Activated T-helper 1 cell treated with anti-CD3 and anti-CD28 coated beads, Interleukin-2, amount 50 U/mL, for 16 hours (primary cell): Measurements from ENCODE around the gene CEBPG.

Experiments used
- DNase-seq, 2 donors: peaks; one replicate each; pipeline ENCODE4 v3.0.0-alpha.2; 2020; ENCODE audit warnings: low read depth in 1 of 2, low spot score in 1 of 2

The CEBPG gene

DNA sequence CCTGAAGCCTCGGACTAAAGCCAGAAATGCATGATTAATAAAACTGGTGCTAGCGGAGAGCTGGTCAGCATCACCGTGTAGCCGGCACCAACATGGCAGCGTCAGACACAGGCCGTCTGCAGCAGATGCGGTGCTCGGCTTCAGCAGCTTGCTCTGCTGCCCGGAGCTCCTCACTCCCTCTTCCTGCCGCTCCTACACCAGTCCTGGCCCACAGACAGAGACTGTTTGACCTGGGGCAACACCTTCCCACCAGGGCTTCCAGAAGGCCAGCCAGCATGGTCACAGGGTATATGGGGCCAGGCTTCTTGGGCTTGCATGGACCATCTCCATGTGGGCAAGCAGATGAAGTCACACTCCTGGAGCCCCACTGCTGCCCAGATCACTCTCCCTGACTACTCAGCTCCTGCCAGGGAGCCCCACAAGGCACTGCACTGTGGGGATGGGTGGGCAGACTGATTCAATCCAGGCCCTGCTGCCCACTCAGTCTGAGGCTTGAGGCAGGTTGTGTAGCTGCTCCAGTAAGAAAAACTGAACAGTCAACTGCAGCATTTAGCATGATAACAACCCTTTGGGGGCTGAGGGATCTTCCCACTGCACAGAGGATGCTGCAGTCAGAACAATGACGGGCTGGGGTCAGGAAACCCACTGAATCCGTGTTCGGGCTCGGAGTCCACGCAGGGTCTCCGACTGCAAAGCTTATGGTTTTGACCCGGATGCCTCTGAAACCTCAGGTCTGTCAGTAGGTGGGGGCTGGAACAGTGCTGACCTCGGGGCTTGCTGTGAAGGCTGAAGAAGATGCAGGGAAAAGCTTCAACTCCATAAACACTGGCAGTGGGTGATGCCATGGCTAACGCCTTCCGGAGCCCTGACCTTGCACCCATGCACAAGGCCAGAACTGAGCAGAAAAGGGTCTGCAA lies 45.6 kb downstream of the CEBPG start:
- no peak for DNase-seq

DNA sequence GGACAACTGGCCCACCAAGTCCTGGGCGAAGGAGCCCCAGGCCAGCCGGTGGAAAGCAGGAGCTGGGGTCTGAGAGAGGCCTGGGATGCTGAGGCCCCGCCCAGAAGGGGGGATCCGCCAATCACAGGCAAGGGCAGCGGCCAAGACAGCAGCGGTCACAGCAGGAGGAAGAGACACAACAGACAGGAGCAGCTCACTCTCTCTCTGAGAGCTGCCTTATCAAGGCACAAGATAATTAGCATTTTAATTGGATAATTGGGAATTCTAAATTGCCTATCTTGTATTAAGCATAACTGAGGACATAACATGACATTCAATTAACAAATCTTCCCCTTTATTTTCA lies 46.2 kb downstream of the CEBPG start:
- no peak for DNase-seq

DNA sequence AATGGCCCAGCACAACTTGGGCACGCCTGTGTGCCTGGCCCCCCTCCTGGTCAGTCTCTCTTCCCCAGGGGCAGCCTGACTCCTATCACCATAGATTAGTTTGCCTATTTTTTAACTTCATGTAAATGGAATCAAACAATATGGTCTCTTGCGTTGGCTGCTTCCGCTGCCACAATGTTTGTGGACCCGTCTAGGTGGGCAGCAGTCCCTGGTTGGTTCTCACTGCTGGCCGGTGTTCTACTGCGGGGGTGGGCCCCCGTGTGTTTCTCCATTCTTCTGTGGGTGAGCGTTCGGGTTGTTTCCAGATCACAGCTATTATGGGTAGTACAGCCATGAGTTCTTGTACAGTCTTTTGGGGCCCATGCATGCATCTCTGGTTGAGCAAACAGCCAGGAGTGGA lies 47.3 kb downstream of the CEBPG start:
- DNase-seq = no peak

DNA sequence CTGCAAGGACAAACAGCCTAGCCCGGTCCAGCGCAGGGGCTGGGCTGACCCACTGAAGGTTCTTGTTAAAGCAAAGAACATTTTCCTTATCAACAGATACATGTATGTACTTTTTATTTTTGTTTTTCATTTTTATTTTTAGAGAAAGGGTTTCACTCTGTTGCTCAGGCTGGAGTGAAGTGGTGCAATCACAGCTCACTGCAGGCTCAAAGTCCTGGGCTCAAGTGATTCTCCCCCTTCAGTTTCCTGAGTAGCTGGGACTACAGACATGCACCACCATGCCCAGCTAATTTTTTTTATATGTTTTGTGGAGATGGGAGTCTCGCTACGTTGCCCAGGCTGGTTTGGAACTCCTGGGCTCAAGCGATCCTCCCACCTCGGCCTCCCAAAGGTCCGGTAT lies 47.9 kb downstream of the CEBPG start:
- DNase-seq = no peak

GRCh38 chr19:33422369-33423180 lies 49.1 kb downstream of the CEBPG start:
- DNase-seq = no peak

GRCh38 chr19:33424181-33424580 lies 50.7 kb downstream of the CEBPG start:
- DNase-seq = no peak

GRCh38 chr19:33426621-33427361 lies 53.3 kb downstream of the CEBPG start:
- DNase-seq = no peak

- no peak for DNase-seq
These were observed 54.5 kb downstream of the CEBPG start for GRCh38 chr19:33427801-33428626.

DNA sequence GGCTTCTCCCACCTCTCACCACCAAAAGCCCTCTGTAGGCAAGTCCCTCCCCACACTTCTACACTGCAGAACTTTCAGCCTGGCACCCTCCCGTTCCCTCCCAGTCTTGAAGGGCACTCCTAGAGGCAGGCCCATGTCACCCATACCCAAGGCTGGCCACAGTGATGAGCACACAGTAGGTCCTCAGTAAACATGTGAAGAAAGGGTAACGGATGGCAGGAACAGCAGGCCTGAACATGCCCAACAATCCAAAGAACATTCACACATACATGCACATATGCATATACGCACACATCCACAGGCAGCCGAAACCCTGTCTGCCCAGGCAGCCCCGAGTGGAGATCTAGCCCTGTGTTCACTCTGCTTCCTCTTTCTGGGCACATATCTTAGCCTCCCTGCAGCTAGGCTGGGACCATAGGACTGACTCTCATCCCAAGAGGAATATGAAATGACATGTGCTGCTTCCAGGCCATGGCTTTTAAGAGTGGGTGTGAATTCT lies 55.2 kb downstream of the CEBPG start:
- DNase-seq = no peak

DNA sequence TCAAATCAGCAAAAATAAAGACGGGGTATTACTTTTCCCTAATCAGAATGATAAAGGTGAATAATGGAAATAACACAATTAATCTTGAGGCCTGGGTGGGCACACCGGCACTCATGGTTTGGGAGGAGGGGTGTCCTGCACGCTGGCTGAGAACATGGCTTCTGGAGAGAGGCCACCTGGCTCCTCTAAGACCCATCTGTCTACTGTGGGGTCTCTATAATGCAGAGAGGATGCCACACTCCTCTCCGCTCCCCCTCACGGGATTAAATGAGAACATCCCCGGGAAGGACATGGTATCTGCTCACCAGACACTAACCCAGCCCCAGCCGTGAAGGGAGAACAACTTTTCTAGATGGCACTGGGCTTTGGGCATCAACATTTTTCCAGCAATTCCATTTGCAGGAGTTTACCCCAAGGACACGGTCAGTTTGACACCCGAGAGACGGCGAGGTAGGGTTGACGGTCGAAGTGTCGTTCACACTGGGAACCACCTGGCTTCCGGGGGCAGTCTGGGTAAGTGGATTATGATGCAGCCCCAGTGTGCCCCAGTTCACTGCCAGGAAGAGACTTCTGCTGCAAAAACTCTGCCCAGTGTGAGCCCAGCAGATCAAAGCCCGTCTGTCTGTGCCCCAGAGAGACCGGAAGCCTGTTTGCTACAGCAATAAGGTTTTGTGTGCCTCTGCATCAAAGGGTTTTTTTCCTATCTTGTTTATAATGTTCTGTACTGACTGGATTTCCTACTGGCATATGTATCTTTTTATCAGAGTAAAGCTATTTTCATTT lies 56.6 kb downstream of the CEBPG start:
- DNase-seq = no peak

- peak; percentile 32 to 45 for DNase-seq
These were observed 57.3 kb downstream of the CEBPG start for GRCh38 chr19:33430674-33431277.

DNA sequence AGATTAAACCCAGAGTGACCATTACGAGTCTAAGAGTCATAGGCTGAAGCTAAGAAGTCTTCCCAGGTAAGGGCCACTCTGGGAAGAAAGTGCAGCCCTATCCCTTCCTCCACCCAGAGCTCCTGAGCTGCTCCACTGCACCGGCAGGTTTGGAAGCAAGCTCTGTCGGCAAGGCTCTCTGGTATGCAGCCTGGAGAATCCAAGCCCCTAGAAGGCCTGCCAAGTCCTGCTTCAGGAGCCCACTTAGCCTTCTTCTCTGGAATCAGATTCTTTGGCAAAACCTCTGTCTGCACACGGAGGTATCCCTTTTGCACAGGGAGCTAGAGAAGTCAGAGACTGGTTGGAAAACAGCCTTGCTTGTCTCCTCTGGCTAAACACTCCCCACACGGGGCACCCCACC lies 58.5 kb downstream of the CEBPG start:
- no peak for DNase-seq
